ENCODE data around the gene KLHL26.

Gene KLHL26

DNA sequence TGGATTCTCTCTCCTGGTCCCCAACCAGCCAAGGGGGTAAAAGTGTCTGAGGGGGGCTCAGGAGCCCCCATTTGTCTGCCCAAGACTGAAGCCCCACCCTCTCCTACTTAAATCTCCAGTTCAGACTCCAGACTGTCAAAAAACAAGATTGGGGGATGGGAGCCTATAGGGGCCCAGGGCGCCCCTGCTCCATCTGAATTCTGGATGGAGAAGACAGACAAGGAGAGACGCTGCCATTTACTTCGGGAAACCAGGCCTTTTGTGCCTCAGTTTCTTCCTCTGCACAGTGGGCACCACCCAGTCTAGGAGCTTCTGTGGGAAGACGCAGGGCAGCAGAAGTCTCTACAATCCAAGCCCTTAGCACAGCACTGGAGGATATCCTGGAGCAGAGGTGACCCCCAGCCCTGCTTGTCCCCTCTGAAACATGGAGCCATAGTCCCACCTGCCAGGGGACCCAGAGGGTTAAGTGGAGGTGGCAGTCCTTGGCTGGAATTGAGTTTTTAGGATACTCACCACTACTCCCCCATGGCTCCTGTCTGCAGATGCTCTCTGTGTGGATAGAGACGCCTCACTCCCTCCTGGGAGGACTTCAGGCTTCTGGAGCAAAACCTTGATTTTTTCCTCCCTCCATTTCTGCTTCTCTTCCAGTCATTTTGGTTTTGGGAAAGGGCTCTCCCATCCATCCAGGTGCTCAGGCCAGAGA is 28.6 kb upstream of the KLHL26 start:
- TF ChIP-seq, protein P1, sequence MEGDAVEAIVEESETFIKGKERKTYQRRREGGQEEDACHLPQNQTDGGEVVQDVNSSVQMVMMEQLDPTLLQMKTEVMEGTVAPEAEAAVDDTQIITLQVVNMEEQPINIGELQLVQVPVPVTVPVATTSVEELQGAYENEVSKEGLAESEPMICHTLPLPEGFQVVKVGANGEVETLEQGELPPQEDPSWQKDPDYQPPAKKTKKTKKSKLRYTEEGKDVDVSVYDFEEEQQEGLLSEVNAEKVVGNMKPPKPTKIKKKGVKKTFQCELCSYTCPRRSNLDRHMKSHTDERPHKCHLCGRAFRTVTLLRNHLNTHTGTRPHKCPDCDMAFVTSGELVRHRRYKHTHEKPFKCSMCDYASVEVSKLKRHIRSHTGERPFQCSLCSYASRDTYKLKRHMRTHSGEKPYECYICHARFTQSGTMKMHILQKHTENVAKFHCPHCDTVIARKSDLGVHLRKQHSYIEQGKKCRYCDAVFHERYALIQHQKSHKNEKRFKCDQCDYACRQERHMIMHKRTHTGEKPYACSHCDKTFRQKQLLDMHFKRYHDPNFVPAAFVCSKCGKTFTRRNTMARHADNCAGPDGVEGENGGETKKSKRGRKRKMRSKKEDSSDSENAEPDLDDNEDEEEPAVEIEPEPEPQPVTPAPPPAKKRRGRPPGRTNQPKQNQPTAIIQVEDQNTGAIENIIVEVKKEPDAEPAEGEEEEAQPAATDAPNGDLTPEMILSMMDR (IDR thresholded peaks at IDR 0.05; ENCODE audit: control insufficient read depth, extremely low read depth, insufficient read depth): no peak
- no peak overlapping the region for H3K4me3 ChIP-seq (ENCODE audit: low read depth, low read length)
- DNase-seq (ENCODE audit: low read depth): no peak

DNA sequence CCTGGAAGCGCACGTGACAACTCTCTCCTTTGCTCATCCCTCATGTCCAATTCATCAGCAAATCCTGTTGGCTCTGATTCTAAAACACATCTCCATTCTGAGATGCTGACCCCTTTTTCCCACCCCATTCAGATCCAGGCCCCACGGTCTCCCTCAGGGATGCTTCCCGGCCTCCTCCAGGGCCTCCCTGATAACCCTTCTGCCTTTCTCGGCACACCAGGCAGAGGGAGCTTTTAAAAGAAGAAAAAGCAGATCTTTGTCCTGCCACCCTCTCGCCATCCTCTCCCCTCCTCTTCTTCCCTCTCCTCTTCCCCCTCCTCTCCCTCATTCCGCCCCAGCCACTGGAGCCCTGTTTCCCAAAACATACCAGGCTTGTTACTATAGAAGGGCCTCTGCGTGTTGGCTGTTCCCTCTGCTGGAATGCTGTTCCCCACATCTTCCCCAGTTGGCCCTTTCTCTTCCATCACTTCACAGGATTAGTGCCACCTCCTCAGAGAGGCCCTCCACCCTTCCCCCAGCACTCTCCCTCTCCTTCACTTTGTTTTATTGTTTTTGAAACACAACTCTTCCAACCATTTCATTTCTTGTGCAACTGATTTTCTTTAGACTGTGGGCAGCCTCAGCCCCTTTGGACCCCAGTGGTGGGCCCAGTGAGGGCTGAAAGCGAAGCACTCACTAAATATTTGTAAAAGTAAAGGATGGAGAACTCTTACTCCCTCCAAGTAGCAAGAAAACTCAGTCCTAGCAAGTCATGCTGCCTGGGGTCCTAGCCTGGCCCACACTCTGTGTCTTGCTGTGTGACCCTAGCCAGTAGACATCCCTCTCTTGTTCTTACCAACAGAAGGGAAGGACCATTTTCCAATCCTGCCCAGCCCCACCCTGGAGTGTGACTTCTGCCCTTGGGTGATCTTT is 27.8 kb upstream of the KLHL26 start:
- TF ChIP-seq, protein P1 (IDR thresholded peaks at IDR 0.05; ENCODE audit: control insufficient read depth, extremely low read depth, insufficient read depth): no peak
- DNase-seq (ENCODE audit: low read depth): no peak
- no peak overlapping the region for H3K4me3 ChIP-seq (ENCODE audit: low read depth, low read length)

DNA sequence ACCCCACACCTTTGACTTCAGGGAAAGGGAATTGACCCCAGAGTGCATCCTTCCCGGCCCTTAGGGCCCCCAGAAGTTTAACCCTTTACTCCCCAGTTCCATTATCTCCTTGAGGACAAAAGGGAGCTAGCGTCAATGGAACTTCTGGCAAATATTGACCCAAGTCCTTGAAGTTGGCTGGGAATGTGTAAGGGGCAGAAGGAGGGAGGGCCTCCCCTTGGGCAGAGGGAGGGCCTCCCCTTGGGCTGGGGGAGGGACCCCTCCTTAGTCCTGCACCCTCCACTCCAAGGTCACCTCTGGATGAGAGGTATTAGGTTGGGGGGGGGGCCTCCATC is 27.1 kb upstream of the KLHL26 start:
- no peak for DNase-seq (ENCODE audit: low read depth)
- TF ChIP-seq, protein P1 (IDR thresholded peaks at IDR 0.05; ENCODE audit: control insufficient read depth, extremely low read depth, insufficient read depth): no peak
- no peak overlapping the region for H3K4me3 ChIP-seq (ENCODE audit: low read depth, low read length)

DNA sequence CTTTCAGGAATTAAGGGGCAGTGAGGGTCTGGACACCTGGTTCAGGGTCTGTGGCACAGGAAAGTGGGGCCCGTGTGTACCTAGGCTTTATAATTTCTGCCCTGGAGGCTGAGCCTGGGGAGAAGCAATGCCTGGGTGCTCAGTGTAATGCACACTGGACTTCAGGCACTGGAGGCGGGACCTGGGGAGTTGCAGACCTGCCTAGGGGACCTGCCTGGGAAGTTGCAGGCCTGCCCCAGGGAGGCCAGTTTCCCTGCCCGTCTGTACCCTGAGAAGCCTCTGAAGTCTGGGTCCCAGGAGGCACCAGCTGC is 26.6 kb upstream of the KLHL26 start:
- H3K4me3 ChIP-seq (ENCODE audit: low read depth, low read length): no peak overlapping the region
- TF ChIP-seq, protein P1 (IDR thresholded peaks at IDR 0.05; ENCODE audit: control insufficient read depth, extremely low read depth, insufficient read depth): no peak
- no peak for DNase-seq (ENCODE audit: low read depth)

DNA sequence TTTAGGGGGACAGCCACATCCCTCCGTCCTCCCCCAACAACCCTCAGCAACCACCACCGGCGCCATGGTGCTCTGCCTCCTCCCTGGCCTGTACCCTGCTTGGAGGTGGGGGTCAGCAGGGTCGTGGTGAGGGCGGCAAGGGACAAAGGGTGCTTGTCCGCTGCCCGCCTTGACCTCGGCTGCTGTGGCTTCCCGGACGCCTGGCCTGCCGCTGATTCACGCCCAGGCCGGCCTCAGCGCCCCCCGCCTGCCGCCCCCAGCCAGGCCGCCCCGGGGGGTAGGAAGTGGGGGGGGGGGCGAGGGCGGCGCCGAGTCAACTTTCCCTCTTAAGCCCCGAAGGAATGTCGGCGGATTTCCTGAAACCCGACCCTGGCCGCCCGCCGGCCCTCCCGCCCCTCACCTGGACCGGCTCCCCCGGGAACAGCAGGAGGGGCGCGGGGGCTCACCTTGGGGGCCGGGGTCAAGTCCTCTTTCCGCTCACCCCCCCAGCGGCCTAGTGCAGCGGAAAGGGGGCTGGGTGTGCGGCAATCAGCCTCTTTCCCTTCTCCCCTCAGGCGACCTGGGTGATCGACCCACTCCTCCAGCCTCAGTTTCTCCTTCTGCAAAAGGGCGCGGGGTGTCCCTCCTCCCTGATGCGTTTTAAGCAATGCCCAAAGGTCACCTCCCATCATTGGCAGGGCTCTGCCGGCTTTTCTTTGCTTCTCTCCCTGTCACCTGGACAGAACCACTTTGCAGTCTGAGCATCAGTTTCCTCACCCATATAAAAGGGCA is 26.1 kb upstream of the KLHL26 start:
- H3K4me3 ChIP-seq (ENCODE audit: low read depth, low read length): no peak overlapping the region
- TF ChIP-seq, protein P1 (IDR thresholded peaks at IDR 0.05; ENCODE audit: control insufficient read depth, extremely low read depth, insufficient read depth): no peak
- no peak for DNase-seq (ENCODE audit: low read depth)

DNA sequence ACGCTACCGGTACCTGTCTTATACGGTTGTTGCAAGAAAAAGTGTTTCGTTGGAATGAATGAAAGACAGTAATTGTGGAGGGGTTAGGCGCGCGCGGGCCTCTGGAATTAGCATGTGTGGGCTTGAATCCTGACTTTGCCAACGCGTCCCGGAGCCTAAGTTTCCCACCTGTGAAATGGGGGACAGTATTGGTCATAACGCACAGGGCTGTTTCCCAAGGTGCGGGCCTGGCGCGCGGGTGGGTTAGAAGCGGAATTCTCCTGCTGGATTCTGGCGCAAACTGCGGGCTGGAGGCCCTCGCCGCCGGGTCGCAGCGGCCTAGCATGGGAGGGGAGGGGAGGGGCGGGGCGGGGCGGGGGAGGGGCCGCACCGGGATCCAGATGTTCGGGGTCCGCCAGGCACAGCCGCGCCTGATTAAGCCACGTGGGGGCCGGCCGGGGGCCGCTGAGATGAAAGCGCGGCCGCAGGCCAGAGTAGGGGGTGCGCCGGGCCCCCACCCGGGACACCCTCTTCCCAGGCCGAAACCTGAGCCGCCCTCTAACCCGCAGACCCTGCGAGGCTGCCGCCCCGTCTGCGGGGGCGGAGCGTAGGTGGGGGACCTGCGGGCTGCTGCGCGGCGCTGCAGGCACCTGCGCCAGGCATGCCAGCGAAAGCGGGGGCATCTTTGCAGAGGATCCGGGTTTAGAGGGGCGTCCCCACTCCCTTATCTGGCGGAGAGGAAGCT is 25.3 kb upstream of the KLHL26 start:
- DNase-seq (ENCODE audit: low read depth): no peak
- TF ChIP-seq, protein P1 (IDR thresholded peaks at IDR 0.05; ENCODE audit: control insufficient read depth, extremely low read depth, insufficient read depth): no peak
- no peak overlapping the region for H3K4me3 ChIP-seq (ENCODE audit: low read depth, low read length)
